ENCODE measurements around the gene ADAM12.

- no peak for TF ChIP-seq POU6F1 (CRISPR knock-in tag; IDR thresholded peaks at IDR 0.05; ENCODE audit: borderline replicate concordance, low read depth)
- no peak for TF ChIP-seq ZNF8 (CRISPR knock-in tag; IDR thresholded peaks at IDR 0.05)
- TF ChIP-seq RARB (CRISPR knock-in tag; IDR thresholded peaks at IDR 0.05), result no peak
- TF ChIP-seq PATZ1 (CRISPR knock-in tag; IDR thresholded peaks at IDR 0.05; ENCODE audit: borderline replicate concordance), result no peak
- TF ChIP-seq, protein P1, sequence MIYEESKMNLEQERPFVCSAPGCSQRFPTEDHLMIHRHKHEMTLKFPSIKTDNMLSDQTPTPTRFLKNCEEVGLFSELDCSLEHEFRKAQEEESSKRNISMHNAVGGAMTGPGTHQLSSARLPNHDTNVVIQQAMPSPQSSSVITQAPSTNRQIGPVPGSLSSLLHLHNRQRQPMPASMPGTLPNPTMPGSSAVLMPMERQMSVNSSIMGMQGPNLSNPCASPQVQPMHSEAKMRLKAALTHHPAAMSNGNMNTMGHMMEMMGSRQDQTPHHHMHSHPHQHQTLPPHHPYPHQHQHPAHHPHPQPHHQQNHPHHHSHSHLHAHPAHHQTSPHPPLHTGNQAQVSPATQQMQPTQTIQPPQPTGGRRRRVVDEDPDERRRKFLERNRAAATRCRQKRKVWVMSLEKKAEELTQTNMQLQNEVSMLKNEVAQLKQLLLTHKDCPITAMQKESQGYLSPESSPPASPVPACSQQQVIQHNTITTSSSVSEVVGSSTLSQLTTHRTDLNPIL (CRISPR knock-in tag; IDR thresholded peaks at IDR 0.05; ENCODE audit: low read depth), result no peak
- TF ChIP-seq ZFP30 (CRISPR knock-in tag; IDR thresholded peaks at IDR 0.05), result no peak
- no peak for TF ChIP-seq ZNF70 (CRISPR knock-in tag; IDR thresholded peaks at IDR 0.05)
These were observed 381.4 kb downstream of the ADAM12 start for GRCh38 chr10:126006906-126007305.
